IMR-90 (cell line): ENCODE data around the gene MPV17.

Source experiments
- MAFK ChIP-seq: IDR thresholded peaks from 2 replicates; pipeline ENCODE4 v1.6.1; 2012; ENCODE audit warnings: low read depth, low read length, improper control_type of control experiment
- MXI1 ChIP-seq: IDR thresholded peaks from 2 replicates; pipeline ENCODE4 v1.6.1; 2012; ENCODE audit warnings: low read depth, mild to moderate bottlenecking, low read length, moderate library complexity, borderline replicate concordance
- POLR2A ChIP-seq: IDR thresholded peaks from 2 replicates; pipeline ENCODE4 v1.6.1; 2012; ENCODE audit warnings: mild to moderate bottlenecking, low read depth, low read length
- RFX5 ChIP-seq: IDR thresholded peaks from 2 replicates; pipeline ENCODE4 v1.8.0; 2012; ENCODE audit warnings: low read depth, mild to moderate bottlenecking, low read length, moderate library complexity
- TF ChIP-seq, protein P1 (sequence below): conservative IDR thresholded peaks from 2 replicates; pipeline ENCODE4 v1.5.1; 2012; ENCODE audit warnings: mild to moderate bottlenecking, low read depth, low read length, improper control_type of control experiment
- TF ChIP-seq, protein P2 (sequence below): fragments of 150-350 bp; IDR thresholded peaks from 2 replicates; pipeline ENCODE4 v1.6.1; 2017; ENCODE audit warnings: mild to moderate bottlenecking, antibody characterized with exemption, low read length, low read depth

DNA sequence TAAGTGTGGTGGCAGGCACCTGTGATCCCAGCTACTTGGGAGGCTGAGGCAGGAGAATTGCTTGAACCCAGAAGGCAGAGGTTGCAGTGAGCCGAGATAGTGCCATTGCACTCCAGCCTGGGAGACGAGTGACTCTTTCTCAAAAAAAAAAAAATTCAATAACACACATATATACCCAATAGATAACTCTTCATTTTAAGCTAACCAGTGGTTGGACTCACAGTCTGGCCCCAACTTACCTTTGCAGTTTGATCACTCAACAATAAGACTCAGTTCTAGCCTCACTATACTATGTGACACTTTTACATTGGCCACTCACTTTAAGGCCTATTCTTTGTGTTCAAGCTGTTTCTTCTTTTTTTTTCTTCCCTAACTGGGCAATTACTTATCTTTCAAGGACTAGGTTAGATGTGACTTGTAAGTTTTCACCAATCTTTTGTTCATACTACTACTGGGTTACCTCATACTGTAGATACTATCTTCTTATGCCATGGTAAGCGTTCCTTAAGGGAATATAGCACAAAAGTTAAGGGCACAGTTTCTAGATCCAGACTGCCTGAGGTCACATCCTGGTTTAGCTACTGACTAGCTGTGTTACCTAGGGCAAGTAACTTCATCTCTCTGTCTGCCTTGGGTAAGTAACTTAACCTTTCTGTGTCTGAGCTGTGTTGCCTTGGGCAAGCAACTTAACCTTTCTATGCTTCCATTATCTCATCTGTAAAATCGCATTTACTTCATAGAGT lies 40.0 kb upstream of the MPV17 start:
- TF ChIP-seq, protein P1, sequence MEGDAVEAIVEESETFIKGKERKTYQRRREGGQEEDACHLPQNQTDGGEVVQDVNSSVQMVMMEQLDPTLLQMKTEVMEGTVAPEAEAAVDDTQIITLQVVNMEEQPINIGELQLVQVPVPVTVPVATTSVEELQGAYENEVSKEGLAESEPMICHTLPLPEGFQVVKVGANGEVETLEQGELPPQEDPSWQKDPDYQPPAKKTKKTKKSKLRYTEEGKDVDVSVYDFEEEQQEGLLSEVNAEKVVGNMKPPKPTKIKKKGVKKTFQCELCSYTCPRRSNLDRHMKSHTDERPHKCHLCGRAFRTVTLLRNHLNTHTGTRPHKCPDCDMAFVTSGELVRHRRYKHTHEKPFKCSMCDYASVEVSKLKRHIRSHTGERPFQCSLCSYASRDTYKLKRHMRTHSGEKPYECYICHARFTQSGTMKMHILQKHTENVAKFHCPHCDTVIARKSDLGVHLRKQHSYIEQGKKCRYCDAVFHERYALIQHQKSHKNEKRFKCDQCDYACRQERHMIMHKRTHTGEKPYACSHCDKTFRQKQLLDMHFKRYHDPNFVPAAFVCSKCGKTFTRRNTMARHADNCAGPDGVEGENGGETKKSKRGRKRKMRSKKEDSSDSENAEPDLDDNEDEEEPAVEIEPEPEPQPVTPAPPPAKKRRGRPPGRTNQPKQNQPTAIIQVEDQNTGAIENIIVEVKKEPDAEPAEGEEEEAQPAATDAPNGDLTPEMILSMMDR = no peak
- no peak for TF ChIP-seq POLR2A
- no peak for TF ChIP-seq MXI1
- no peak for TF ChIP-seq MAFK
- no peak for TF ChIP-seq RFX5
- TF ChIP-seq, protein P2, sequence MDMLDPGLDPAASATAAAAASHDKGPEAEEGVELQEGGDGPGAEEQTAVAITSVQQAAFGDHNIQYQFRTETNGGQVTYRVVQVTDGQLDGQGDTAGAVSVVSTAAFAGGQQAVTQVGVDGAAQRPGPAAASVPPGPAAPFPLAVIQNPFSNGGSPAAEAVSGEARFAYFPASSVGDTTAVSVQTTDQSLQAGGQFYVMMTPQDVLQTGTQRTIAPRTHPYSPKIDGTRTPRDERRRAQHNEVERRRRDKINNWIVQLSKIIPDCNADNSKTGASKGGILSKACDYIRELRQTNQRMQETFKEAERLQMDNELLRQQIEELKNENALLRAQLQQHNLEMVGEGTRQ = no peak
